Peyer's patch (tissue), 4 donors: ENCODE results near the gene ADRM1.

Source experiments
- CTCF ChIP-seq, 6 experiments: fragments of 450-650 bp in 4 of 6; fragments of 200-600 bp in 2 of 6; sonication (generic) in 1 of 6; IDR thresholded peaks; one replicate each; pipeline ENCODE4 v1.5.1; 2017 to 2019; ENCODE audit warnings: antibody characterized with exemption in 6 of 6, mild to moderate bottlenecking in 3 of 6, moderate library complexity in 1 of 6
- POLR2A ChIP-seq, 2 donors: fragments of 450-650 bp; IDR thresholded peaks; one replicate each; pipeline ENCODE4 v1.5.1; 2017; ENCODE audit warnings: antibody characterized with exemption in 2 of 2, mild to moderate bottlenecking in 2 of 2, moderate library complexity in 2 of 2

GRCh38 chr20:62305765-62306413 lies 3.1 kb downstream of the ADRM1 start:
- TF ChIP-seq CTCF (IDR thresholded peaks at IDR 0.05) (no peak), POLR2A (IDR thresholded peaks at IDR 0.05) (no peak)
